HG02763 (cell line): Measurements from ENCODE around the gene SMIM35.
A peak's percentile ranks its signal among the peaks of the same experiment; 100 is the strongest.
"Not testable (repeated sequence)": the region's sequence is repeated elsewhere in the genome, so short reads cannot be mapped to it uniquely, and the experiment has no call there.

Experiments
- ATAC-seq: cut with Tn5 transposase; IDR thresholded peaks from one replicate; pipeline ENCODE4 v1.9.1; 2021; ENCODE audit warnings: mild to moderate bottlenecking, moderate library complexity; ENCODE audit not compliant: unreplicated experiment

SMIM35 gene

GRCh38 chr11:118046051-118046963, 40.5 kb downstream of the SMIM35 start:
- no peak for ATAC-seq

GRCh38 chr11:118045191-118045590, 41.6 kb downstream of the SMIM35 start:
- no peak for ATAC-seq

GRCh38 chr11:118042796-118043195, 44.0 kb downstream of the SMIM35 start:
- ATAC-seq, result no peak

GRCh38 chr11:118042141-118042540, 44.6 kb downstream of the SMIM35 start:
- ATAC-seq, result no peak

- no peak for ATAC-seq
Observed at GRCh38 chr11:118033443-118033842, 53.3 kb downstream of the SMIM35 start.

- ATAC-seq, result no peak
Observed at GRCh38 chr11:118028626-118029025, 58.1 kb downstream of the SMIM35 start.

- ATAC-seq, result no peak
Observed at GRCh38 chr11:118027694-118028093, 59.1 kb downstream of the SMIM35 start.

- no peak for ATAC-seq
Observed at GRCh38 chr11:118021146-118021545, 65.6 kb downstream of the SMIM35 start.

- no peak for ATAC-seq
Observed at GRCh38 chr11:118018401-118018800, 68.4 kb downstream of the SMIM35 start.

GRCh38 chr11:118017631-118018315, 69.0 kb downstream of the SMIM35 start:
- no peak for ATAC-seq

- ATAC-seq, result no peak
Observed at GRCh38 chr11:118017111-118017510, 69.7 kb downstream of the SMIM35 start.

- no peak for ATAC-seq
Observed at GRCh38 chr11:118016104-118016503, 70.7 kb downstream of the SMIM35 start.

GRCh38 chr11:118015385-118015841, 71.3 kb downstream of the SMIM35 start:
- no peak for ATAC-seq

GRCh38 chr11:118014022-118014421, 72.7 kb downstream of the SMIM35 start:
- no peak for ATAC-seq

GRCh38 chr11:118012083-118012669, 74.6 kb downstream of the SMIM35 start:
- ATAC-seq, result no peak

GRCh38 chr11:118010738-118011461, 75.9 kb downstream of the SMIM35 start:
- ATAC-seq, result peak; percentile 69

GRCh38 chr11:118009864-118010737, 76.7 kb downstream of the SMIM35 start:
- ATAC-seq, result no peak

- ATAC-seq, result no peak
Observed at GRCh38 chr11:118008271-118008911, 78.4 kb downstream of the SMIM35 start.

- ATAC-seq, result not testable (repeated sequence)
Observed at GRCh38 chr11:118007563-118008270, 79.0 kb downstream of the SMIM35 start.
